Measurements from ENCODE around the gene UBL3.

UBL3 gene

GRCh38 chr13:29799041-29799440 is 51.4 kb downstream of the UBL3 start:
- H3K4me3 ChIP-seq (ENCODE audit: low read depth, low read length), result no peak overlapping the region
- DNase-seq (ENCODE audit: low read depth), result no peak
- TF ChIP-seq, protein P1, sequence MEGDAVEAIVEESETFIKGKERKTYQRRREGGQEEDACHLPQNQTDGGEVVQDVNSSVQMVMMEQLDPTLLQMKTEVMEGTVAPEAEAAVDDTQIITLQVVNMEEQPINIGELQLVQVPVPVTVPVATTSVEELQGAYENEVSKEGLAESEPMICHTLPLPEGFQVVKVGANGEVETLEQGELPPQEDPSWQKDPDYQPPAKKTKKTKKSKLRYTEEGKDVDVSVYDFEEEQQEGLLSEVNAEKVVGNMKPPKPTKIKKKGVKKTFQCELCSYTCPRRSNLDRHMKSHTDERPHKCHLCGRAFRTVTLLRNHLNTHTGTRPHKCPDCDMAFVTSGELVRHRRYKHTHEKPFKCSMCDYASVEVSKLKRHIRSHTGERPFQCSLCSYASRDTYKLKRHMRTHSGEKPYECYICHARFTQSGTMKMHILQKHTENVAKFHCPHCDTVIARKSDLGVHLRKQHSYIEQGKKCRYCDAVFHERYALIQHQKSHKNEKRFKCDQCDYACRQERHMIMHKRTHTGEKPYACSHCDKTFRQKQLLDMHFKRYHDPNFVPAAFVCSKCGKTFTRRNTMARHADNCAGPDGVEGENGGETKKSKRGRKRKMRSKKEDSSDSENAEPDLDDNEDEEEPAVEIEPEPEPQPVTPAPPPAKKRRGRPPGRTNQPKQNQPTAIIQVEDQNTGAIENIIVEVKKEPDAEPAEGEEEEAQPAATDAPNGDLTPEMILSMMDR (conservative IDR thresholded peaks at IDR 0.05; ENCODE audit: low read depth, low read length), result no peak

GRCh38 chr13:29791997-29792780 is 58.2 kb downstream of the UBL3 start:
- peak; percentile 24 for DNase-seq (ENCODE audit: low read depth)
- no peak overlapping the region for H3K4me3 ChIP-seq (ENCODE audit: low read depth, low read length)
- TF ChIP-seq, protein P1 (conservative IDR thresholded peaks at IDR 0.05; ENCODE audit: low read depth, low read length), result no peak

GRCh38 chr13:29791508-29791907 is 58.9 kb downstream of the UBL3 start:
- no peak overlapping the region for H3K4me3 ChIP-seq (ENCODE audit: low read depth, low read length)
- DNase-seq (ENCODE audit: low read depth), result no peak
- TF ChIP-seq, protein P1 (conservative IDR thresholded peaks at IDR 0.05; ENCODE audit: low read depth, low read length), result no peak

- DNase-seq (ENCODE audit: low read depth), result no peak
- H3K4me3 ChIP-seq (ENCODE audit: low read depth, low read length), result no peak overlapping the region
- TF ChIP-seq, protein P1 (conservative IDR thresholded peaks at IDR 0.05; ENCODE audit: low read depth, low read length), result no peak
Observed at GRCh38 chr13:29786698-29787097, 63.7 kb downstream of the UBL3 start.

DNA sequence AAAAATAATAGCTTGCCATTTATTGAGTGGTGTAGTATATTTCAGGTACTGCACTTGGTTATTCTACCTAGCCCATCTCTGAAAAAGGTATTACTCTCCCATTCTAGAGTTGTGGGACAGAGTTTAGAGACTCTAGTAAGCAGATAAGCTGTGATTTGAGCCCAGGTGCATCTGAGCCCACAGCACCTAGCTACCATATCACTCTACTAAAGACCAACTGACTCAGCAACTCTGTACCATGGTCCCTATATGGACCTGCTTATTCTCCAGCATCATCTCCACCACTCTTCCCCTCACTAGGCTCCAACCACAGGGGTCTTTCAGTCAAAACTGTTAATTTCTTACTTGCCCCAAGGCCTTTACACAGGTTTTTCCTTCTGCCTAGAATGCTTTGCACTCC is 64.4 kb downstream of the UBL3 start:
- no peak for DNase-seq (ENCODE audit: low read depth)
- TF ChIP-seq, protein P1 (conservative IDR thresholded peaks at IDR 0.05; ENCODE audit: low read depth, low read length), result no peak
- no peak overlapping the region for H3K4me3 ChIP-seq (ENCODE audit: low read depth, low read length)

DNA sequence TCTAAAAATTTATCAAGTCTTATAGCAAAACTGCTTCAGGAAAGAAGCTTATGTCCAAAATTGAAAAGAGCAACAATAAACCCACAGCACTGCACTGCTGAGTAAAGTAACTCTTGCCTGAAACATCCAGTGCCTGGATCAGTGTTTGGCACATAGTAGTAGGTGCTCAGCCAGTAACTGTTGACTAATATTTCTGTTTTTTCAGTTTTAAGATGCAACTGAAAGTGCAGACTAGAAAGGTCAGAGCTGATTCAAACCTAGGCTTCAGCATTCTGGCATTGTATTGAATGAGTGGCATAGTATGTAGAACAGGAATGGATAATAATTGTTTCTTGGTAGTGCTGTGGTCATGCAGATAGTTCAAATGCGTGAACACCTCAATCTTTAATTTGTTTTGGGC is 67.6 kb downstream of the UBL3 start:
- no peak for DNase-seq (ENCODE audit: low read depth)
- TF ChIP-seq, protein P1 (conservative IDR thresholded peaks at IDR 0.05; ENCODE audit: low read depth, low read length), result no peak

DNA sequence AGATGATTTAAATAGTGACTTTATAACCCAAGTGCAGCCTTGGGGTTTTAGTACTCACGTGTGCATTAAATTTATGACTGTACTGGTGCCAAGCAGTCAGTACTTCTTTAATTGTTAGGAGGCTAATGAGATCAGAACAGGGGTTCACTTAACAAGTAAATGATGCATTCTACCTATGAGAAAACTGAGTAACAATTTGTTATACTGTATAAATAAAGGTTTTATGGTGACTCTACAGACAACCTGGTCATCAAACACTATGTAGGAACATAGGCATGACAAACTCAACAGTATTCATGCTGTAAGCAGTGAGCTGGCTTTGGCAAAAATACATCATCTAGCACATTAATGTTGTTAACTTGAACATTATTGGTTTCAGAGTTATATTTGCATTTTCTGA is 75.6 kb downstream of the UBL3 start:
- no peak for DNase-seq (ENCODE audit: low read depth)
- TF ChIP-seq, protein P1 (conservative IDR thresholded peaks at IDR 0.05; ENCODE audit: low read depth, low read length), result no peak
- no peak overlapping the region for H3K4me3 ChIP-seq (ENCODE audit: low read depth, low read length)

More for the DNA sequence above, 67.6 kb downstream of the UBL3 start:
- no peak overlapping the region for H3K4me3 ChIP-seq (ENCODE audit: low read depth, low read length)

All from choroid plexus epithelial cell (primary cell).